HG03159 (cell line): Measurements from ENCODE around the gene ZNF273.
"Not testable (repeated sequence)": the region's sequence is repeated elsewhere in the genome, so short reads cannot be mapped to it uniquely, and the experiment has no call there.

Source experiments
- ATAC-seq: cut with Tn5 transposase; IDR thresholded peaks from one replicate; pipeline ENCODE4 v1.9.1; 2021; ENCODE audit warnings: mild to moderate bottlenecking, moderate library complexity; ENCODE audit not compliant: unreplicated experiment

ZNF273 gene

GRCh38 chr7:64944667-64945502, 41.8 kb downstream of the ZNF273 start:
- ATAC-seq, result not testable (repeated sequence)

- no peak for ATAC-seq
These were observed 42.6 kb downstream of the ZNF273 start for GRCh38 chr7:64945503-64946175.

- ATAC-seq, result no peak
These were observed 43.7 kb downstream of the ZNF273 start for GRCh38 chr7:64946772-64947171.

- no peak for ATAC-seq
These were observed 44.4 kb downstream of the ZNF273 start for GRCh38 chr7:64947252-64948000.

GRCh38 chr7:64948774-64949173, 45.7 kb downstream of the ZNF273 start:
- not testable (repeated sequence) for ATAC-seq

GRCh38 chr7:64950673-64951072, 47.6 kb downstream of the ZNF273 start:
- ATAC-seq, result not testable (repeated sequence)

- no peak for ATAC-seq
These were observed 48.3 kb downstream of the ZNF273 start for GRCh38 chr7:64951250-64951848.

GRCh38 chr7:64959072-64959747, 56.1 kb downstream of the ZNF273 start:
- ATAC-seq, result no peak

GRCh38 chr7:64965594-64965993, 62.5 kb downstream of the ZNF273 start:
- ATAC-seq, result no peak

GRCh38 chr7:64978497-64979203, 75.6 kb downstream of the ZNF273 start:
- ATAC-seq, result no peak
